Spleen (tissue), 7 donors: Measurements from ENCODE around the gene PFKL.

Source experiments
- POLR2AphosphoS5 ChIP-seq, 3 donors: sonication (generic); formaldehyde crosslinking; IDR thresholded peaks; one replicate each; pipeline ENCODE4 v1.5.1; 2017; ENCODE audit warnings: antibody characterized with exemption in 3 of 3
- TF ChIP-seq, protein P1 (sequence below), 11 experiments: fragments of 200-600 bp in 7 of 11; fragments of 450-650 bp in 4 of 11; sonication (generic) in 4 of 11; IDR thresholded peaks in 8 of 11; conservative IDR thresholded peaks in 3 of 11; 1 replicate in 7 of 11; 2 replicates in 4 of 11; pipeline versions ENCODE4 v1.4.0 to v1.8.0; 2016 to 2021; ENCODE audit warnings: antibody characterized with exemption in 11 of 11, inconsistent platforms in 4 of 11, mild to moderate bottlenecking in 1 of 11
- donor health status: DM: no; HTN: no; CAD: no; lungs with moderate emphysema.
- donor health status: DM: no; HTN: no; CAD: no.
- donor health status: DM: no; HTN: no; CAD: no.

DNA sequence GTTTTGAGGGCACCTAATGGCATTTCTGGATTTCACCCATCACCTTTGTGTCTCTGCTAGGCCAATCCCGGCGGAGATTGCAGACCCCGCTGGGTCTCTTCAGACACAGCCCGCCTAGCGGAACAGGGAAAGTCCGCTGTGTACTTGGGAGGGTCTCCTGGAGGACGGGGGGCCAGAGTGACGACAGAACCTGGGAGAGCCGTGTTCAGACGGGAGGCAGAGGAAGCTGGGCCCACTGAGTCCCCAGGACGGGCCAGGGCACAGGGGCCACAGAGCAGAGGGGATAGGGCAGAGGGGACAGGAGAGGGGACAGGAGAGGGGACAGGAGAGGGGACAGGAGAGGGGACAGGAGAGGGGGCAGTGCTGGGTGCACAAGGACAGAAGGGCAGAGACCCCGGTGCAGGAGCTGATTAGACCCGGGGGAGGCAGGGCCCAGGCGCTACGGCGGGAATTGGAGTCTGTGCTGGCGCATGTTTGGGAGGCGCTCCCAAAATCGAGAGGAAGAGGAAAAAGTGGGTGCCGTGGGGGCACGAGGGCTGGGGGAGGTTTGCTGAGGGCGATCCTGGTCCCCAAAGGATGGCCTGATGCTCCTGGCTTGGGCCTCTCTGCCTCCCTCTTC is 66.2 kb downstream of the PFKL start:
- TF ChIP-seq, protein P1, sequence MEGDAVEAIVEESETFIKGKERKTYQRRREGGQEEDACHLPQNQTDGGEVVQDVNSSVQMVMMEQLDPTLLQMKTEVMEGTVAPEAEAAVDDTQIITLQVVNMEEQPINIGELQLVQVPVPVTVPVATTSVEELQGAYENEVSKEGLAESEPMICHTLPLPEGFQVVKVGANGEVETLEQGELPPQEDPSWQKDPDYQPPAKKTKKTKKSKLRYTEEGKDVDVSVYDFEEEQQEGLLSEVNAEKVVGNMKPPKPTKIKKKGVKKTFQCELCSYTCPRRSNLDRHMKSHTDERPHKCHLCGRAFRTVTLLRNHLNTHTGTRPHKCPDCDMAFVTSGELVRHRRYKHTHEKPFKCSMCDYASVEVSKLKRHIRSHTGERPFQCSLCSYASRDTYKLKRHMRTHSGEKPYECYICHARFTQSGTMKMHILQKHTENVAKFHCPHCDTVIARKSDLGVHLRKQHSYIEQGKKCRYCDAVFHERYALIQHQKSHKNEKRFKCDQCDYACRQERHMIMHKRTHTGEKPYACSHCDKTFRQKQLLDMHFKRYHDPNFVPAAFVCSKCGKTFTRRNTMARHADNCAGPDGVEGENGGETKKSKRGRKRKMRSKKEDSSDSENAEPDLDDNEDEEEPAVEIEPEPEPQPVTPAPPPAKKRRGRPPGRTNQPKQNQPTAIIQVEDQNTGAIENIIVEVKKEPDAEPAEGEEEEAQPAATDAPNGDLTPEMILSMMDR (IDR thresholded peaks at IDR 0.05 in 8 of 11, conservative IDR thresholded peaks at IDR 0.05 in 3 of 11) = no peak
- TF ChIP-seq POLR2AphosphoS5 (IDR thresholded peaks at IDR 0.05) = no peak
